HUES48 (cell line): ENCODE results near the gene KXD1.
A peak's percentile ranks its signal among the peaks of the same experiment; 100 is the strongest.

Experiments used
- H3K27ac ChIP-seq: one replicate; pipeline ENCODE4 v1.7.0; 2013; ENCODE audit warnings: low read depth, low read length, inconsistent platforms
- H3K27me3 ChIP-seq: 2 replicates; pipeline ENCODE4 v1.6.1; 2013; ENCODE audit warnings: mild to moderate bottlenecking, low read length; ENCODE audit not compliant: control insufficient read depth, insufficient read depth
- H3K36me3 ChIP-seq: 2 replicates; pipeline ENCODE4 v1.6.1; 2013; ENCODE audit warnings: low read length; ENCODE audit not compliant: control insufficient read depth, insufficient read depth
- H3K4me1 ChIP-seq: 2 replicates; pipeline ENCODE4 v1.6.1; 2013; ENCODE audit warnings: mild to moderate bottlenecking, low read length; ENCODE audit not compliant: control insufficient read depth, insufficient read depth
- H3K4me3 ChIP-seq: 2 replicates; pipeline ENCODE4 v1.5.1; 2013; ENCODE audit warnings: mild to moderate bottlenecking, low read depth, low read length
- H3K9ac ChIP-seq: 2 replicates; pipeline ENCODE4 v1.6.1; 2013; ENCODE audit warnings: mild to moderate bottlenecking, low read depth, low read length, moderate library complexity
- H3K9me3 ChIP-seq: 2 replicates; pipeline ENCODE4 v1.6.1; 2013; ENCODE audit warnings: low read length; ENCODE audit not compliant: control insufficient read depth, insufficient read depth

KXD1 gene

DNA sequence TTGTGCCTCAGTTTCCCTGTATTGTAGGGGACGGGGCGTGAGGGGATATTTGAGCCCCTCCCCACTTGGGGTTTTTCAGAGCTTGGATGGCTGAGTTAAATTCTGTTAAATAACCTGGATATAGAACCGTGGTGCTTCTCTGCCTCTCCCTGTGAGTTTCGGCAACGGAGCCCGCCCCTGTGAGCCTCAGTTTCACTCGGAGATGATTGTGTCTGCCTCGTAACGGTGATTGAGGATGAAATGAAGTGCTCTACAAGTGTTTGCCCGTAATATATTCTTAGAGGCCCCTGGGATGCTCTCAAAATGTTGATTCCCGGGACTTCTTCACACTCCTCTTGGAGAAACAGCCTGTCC is 509 bp downstream of the KXD1 start:
- peak overlapping the region; percentile 72 for H3K27ac ChIP-seq
- H3K36me3 ChIP-seq = peaks cover 22% of the 10 kb centered on the region
- peak overlapping the region; percentile 81 for H3K4me3 ChIP-seq
- H3K4me1 ChIP-seq = peaks cover 6% of the 10 kb centered on the region; the same call in 1 of the 2 replicates
- H3K9me3 ChIP-seq = no peaks in the 10 kb centered on the region
- H3K27me3 ChIP-seq = no peaks in the 10 kb centered on the region
- peak overlapping the region; percentile 42 for H3K9ac ChIP-seq

DNA sequence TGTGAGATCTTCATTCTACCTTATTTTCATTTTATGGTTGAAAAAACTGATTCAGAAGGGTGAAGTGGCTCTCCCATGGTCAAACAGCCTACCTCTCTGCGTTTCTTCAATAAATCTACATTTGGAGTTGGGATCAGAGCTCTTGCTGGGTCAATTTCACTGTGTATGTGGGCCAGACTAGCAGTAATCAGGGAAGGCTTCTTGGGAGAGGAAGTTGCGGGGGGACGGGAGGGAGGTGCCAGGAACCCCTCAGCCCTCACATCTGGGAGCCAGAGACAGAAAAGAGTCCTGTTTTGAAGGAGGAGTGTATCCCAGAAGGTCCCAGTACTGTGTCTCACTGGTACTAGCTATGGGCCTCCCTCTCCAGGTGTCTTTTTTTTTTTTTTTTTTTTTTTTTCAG is 934 bp downstream of the KXD1 start:
- H3K27me3 ChIP-seq = no peaks in the 10 kb centered on the region
- H3K36me3 ChIP-seq = peaks cover 26% of the 10 kb centered on the region
- H3K27ac ChIP-seq = peak overlapping the region; percentile 72
- no peaks in the 10 kb centered on the region for H3K9me3 ChIP-seq
- H3K4me1 ChIP-seq = peaks cover 6% of the 10 kb centered on the region; the same call in 1 of the 2 replicates
- H3K9ac ChIP-seq = peak overlapping the region; percentile 42
- peak overlapping the region; percentile 81 for H3K4me3 ChIP-seq

DNA sequence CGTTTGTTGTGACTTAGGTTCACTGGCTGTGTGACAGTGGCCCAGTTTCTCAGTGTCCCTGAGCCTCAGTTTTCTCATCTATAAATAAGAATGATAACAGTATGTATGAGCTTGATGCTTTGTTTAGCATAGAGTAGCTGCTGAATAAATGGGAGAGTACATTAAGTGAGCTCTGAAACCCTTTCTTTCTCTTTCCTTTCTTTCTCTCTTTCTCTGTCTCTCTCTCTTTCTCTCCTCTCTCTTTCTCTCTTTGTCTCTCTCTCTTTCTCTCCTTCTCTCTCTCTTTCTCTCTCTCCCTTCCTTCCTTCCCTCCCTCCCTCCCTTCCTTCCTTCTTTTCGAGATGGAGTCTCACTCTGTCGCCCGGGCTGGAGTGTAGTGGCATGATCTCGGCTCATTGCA is 2.0 kb downstream of the KXD1 start:
- Histone ChIP-seq H3K4me1 (peaks cover 6% of the 10 kb centered on the region; the same call in 1 of the 2 replicates), H3K4me3 (no peak overlapping the region), H3K36me3 (peaks cover 37% of the 10 kb centered on the region), H3K9me3 (no peaks in the 10 kb centered on the region), H3K27me3 (no peaks in the 10 kb centered on the region), H3K27ac (no peak overlapping the region), H3K9ac (no peak overlapping the region)

DNA sequence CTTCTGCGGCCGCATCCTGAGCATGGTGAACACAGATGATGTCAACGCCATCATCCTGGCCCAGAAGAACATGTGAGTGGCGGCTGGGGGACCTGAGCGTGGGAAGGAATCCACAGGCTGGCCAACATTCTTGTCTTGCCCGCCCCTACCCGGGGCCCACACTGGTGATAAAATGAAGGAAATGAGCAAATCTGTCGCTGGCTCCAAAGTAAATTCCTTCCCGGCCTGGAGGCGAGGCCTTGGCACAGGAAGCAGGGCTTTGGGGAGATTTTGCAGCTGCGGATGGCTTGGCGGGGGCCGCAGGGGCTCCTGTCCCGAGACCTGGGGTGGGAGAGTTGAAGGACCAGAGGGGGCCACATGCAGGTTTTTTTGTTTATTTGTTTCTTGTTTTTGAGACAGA is 4.4 kb downstream of the KXD1 start:
- H3K27me3 ChIP-seq = no peaks in the 10 kb centered on the region
- no peak overlapping the region for H3K4me3 ChIP-seq
- peaks cover 6% of the 10 kb centered on the region; the same call in 1 of the 2 replicates for H3K4me1 ChIP-seq
- no peaks in the 10 kb centered on the region for H3K9me3 ChIP-seq
- no peak overlapping the region for H3K9ac ChIP-seq
- no peak overlapping the region for H3K27ac ChIP-seq
- H3K36me3 ChIP-seq = peaks cover 58% of the 10 kb centered on the region

DNA sequence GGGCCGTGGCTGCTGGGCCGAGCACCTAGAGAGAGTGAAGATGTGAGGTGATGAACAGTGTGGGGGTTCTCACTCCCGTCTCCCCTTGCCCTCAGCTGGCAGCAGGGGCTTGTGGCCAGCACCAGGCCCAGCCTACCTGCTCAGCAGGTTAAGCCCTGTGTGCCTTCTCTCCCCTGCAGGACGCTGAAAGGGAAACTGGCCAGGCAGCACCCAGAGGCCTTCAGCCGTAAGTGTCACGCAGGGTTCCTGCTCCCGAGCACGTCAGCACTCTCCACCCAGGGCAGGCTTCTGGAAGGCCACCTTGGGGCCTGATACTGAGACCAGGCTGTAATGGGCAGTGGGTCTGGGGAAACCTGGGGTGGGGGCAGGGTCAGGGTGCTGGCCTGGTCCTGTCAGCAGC is 9.3 kb downstream of the KXD1 start:
- no peak overlapping the region for H3K27ac ChIP-seq
- no peaks in the 10 kb centered on the region for H3K27me3 ChIP-seq
- peaks cover 70% of the 10 kb centered on the region for H3K36me3 ChIP-seq
- H3K4me1 ChIP-seq = no peaks in the 10 kb centered on the region
- no peak overlapping the region for H3K9ac ChIP-seq
- H3K9me3 ChIP-seq = no peaks in the 10 kb centered on the region
- no peak overlapping the region for H3K4me3 ChIP-seq

DNA sequence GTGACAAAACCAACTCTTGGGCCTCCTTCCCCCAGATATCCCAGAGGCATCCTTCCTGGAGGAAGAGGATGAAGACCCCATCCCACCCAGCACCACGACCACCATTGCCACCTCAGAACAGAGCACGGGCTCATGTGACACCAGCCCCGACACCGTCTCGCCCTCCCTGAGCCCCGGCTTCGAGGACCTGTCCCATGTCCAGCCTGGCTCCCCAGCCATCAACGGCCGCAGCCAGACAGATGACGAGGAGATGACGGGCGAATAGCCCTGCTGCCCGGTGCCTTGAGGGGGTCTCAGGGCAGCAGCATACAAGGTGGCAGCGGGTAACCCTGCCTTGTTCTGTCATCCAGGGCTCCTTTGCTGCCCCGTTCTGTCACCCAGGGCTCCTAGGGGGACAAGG is 10.7 kb downstream of the KXD1 start:
- H3K4me3 ChIP-seq = no peak overlapping the region
- peaks cover 3% of the 10 kb centered on the region; the same call in 1 of the 2 replicates for H3K4me1 ChIP-seq
- H3K27ac ChIP-seq = no peak overlapping the region
- peaks cover 66% of the 10 kb centered on the region for H3K36me3 ChIP-seq
- no peak overlapping the region for H3K9ac ChIP-seq
- H3K9me3 ChIP-seq = no peaks in the 10 kb centered on the region
- no peaks in the 10 kb centered on the region for H3K27me3 ChIP-seq

DNA sequence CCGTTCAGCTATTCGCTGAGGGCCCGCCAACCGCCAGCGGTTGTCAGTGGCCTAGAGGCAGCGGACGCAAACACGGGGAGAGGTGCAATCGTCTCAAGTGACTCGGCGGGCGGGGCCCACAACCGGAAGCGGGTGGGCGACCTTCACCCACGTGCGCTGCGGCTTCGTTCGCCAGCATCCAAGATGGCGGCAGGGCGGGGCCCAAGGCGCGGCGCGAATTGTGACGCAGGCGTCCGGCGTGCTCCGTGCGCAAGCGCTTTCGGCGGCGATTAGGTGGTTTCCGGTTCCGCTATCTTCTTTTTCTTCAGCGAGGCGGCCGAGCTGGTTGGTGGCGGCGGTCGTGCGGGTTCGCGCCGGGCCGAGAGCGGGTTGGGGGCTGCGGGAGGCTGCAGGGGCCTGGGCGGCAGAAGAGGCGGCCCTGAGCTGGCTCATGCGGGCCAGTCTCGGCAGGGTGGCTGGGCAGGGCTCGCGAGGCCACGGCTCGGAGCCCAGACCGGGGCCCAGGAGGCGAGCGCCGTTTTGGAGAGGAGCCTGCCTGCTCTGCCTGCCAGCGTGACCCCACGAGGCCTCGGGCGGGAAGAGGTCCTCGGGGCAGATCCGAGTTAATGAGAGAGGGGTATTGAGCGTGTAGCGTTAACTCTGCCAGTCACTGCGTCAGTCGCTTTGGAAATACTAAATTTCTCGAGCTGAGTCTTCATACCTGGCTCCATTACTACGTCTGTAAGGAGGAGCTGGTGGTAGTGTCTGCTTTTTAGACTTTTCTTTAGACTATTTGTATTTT is 14.1 kb downstream of the KXD1 start, which contains the start of gene UBA52:
Gene UBA52, plus strand, starts transcription at position 294 of the 781 bp plus-strand sequence. CDS start 1,444 bp downstream, outside the sequence.
- Histone ChIP-seq H3K9me3 (no peaks in the 10 kb centered on the region), H3K36me3 (peaks cover 68% of the 10 kb centered on the region), H3K4me3 (peak within 1 kb of the TSS; percentile 99), H3K27me3 (no peaks in the 10 kb centered on the region), H3K9ac (peak within 1 kb of the TSS; percentile 92), H3K27ac (peak within 1 kb of the TSS; percentile 92), H3K4me1 (peaks cover 3% of the 10 kb centered on the region; the same call in 1 of the 2 replicates)

DNA sequence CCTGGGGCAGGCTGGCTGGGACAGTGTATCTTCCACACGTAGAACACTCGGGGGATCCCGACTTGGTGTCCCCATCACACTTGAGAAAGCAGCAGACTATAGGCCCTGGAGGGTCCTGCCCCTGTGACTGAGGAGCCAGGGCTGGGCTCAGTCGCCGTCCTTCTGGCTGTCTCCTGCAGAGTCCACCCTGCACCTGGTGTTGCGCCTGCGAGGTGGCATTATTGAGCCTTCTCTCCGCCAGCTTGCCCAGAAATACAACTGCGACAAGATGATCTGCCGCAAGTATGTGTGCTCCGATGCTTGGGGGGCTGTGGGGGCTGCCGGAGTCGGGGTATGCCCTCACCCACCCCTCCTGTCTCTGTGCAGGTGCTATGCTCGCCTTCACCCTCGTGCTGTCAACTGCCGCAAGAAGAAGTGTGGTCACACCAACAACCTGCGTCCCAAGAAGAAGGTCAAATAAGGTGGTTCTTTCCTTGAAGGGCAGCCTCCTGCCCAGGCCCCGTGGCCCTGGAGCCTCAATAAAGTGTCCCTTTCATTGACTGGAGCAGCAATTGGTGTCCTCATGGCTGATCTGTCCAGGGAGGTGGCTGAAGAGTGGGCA is 17.1 kb downstream of the KXD1 start:
- Histone ChIP-seq H3K4me3 (no peak overlapping the region), H3K9ac (no peak overlapping the region), H3K4me1 (peaks cover 3% of the 10 kb centered on the region; the same call in 1 of the 2 replicates), H3K27me3 (no peaks in the 10 kb centered on the region), H3K27ac (no peak overlapping the region), H3K36me3 (peaks cover 51% of the 10 kb centered on the region), H3K9me3 (no peaks in the 10 kb centered on the region)

DNA sequence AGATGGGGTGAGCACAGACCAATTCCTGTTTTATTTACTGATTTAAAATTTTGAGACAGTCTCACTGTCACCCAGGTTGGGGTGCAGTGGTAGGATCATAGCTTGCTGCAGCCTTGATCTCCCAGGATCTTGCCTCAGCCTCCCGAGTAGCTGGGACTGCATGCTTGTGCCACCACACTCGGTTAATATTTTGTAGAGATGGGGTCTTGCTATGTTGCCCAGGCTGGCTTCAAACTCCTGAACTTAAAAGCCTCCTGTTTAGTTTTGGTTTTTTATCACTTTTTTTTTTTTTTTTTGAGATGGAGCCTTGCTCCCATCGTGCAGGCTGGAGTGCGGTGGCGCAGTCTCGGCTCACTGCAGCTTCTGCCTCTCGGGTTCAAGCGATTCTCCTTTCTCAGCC is 18.7 kb downstream of the KXD1 start:
- Histone ChIP-seq H3K4me1 (peaks cover 3% of the 10 kb centered on the region; the same call in 1 of the 2 replicates), H3K9ac (no peak overlapping the region), H3K36me3 (peaks cover 51% of the 10 kb centered on the region), H3K4me3 (no peak overlapping the region), H3K9me3 (no peaks in the 10 kb centered on the region), H3K27me3 (no peaks in the 10 kb centered on the region), H3K27ac (no peak overlapping the region)

DNA sequence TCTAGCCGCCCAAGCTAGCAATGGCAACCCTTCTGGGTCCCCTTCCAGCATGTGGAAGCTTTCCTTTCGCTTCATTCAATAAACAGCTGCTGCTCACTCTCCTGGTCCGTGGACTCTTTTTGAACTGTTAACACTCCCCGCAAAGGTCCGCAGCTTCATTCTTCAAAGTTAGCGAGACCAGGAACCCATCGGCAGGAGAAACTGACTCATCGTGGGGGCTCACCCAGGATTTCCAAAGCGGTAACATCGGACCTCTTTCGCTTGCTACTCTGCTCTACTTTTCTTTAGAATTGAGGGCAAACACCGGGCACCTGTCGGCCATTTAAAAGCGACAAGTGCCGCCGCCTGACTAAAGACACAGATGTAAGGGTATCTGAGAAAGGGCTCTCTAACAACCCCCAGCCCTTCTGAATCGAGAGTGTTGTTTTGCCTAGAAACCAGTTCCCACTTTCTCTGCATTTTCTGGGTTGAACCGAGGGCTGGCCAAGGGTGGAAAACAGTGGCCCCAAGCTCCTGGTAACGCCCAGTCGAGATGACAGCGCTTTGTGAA is 19.8 kb downstream of the KXD1 start:
- Histone ChIP-seq H3K9me3 (no peaks in the 10 kb centered on the region), H3K36me3 (peaks cover 51% of the 10 kb centered on the region), H3K4me3 (no peak overlapping the region), H3K4me1 (peaks cover 3% of the 10 kb centered on the region; the same call in 1 of the 2 replicates), H3K9ac (no peak overlapping the region), H3K27me3 (no peaks in the 10 kb centered on the region), H3K27ac (no peak overlapping the region)

DNA sequence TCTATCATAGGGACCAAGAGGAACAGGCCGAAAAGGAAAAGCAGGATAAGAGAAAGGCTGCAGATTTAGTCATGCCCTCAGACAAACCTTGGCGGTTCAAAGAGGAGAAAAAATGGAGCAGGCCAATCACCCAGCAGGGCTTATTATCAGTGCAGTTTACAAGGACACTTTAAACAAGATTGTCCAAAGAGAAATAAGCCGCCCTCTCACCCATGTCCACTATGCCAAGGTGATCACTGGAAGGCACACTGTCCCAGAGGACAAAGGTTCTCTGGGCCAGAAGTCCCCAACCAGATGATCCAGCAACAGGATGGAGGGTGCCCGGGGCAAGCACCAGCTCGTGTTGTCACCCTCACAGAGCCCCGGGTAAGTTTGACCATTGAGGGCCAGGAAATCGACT is 22.6 kb downstream of the KXD1 start:
- Histone ChIP-seq H3K4me3 (no peak overlapping the region), H3K9ac (no peak overlapping the region), H3K36me3 (peaks cover 24% of the 10 kb centered on the region), H3K9me3 (no peaks in the 10 kb centered on the region), H3K27ac (no peak overlapping the region), H3K4me1 (no peaks in the 10 kb centered on the region), H3K27me3 (no peaks in the 10 kb centered on the region)
